ENCODE data around the gene ZNF583. TPM values are rescaled to one million over a fixed set of nuclear protein-coding genes. Genes with fewer than 3 reads are reported as not detected.
A peak's percentile ranks its signal among the peaks of the same experiment; 100 is the strongest.

ZNF583 gene
- total and polyA plus RNA-seq, 2 of the 8 experiments (the other 6 are each of a cell fraction or from before 2014, with no cell fraction given) = 0.48 to 2.8 TPM

DNA sequence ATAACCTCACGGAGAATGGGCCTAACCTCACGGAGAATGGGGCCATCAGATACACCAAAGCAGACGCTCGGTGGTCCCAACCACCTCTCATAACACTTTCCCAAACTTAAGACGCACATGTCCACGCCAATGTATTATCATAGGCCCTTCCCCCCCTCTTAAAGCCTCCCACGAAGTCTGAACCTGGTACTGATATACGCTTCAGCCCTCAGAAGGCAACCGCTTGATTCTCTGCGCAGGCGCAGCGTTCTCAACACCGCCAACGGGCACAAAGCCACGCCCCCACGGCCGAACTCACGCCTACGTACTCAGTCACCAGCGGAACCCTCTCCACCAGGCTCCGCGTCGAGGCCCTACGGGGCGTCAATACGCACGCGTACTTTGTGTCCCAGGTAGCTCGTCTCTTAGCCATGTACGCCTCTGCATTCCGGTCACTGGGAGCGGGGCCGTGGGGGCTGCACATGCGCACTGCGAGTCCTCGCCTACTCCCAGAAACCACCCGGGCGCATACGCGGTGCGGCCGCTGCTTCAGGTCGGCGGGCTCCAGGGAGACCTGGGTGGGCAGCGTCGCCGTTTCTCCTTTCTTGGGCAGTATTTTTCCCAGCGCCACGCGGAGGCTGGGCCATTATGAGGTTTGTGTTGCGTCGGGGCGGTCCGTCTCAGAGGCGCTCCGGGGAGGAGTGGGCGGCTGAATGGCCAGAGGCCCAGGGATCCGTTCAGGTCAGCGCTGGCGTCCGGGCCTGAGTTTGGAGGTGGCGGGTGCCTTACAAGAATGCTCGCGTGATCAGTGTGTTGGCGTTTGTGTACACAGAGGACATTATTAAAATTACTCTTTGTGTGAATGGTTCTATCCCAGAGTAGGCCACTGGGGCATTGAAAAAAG is 36.1 kb upstream of the ZNF583 start (continued):
- no peak for TF ChIP-seq CBX8 (IDR thresholded peaks at IDR 0.05; ENCODE audit: borderline replicate concordance, low read depth, low read length)
- TF ChIP-seq CTBP2 (IDR thresholded peaks at IDR 0.05; ENCODE audit: borderline replicate concordance, insufficient read depth, insufficient read length, low read length) = no peak
- TF ChIP-seq POLR2A (IDR thresholded peaks at IDR 0.05; ENCODE audit: control extremely low read depth in 1 of 2, low read depth in 2 of 2, low read length in 2 of 2) = peak; percentile 75 to 83
- TF ChIP-seq SP2 (IDR thresholded peaks at IDR 0.05; ENCODE audit: low read length) = no peak
- TF ChIP-seq USF2 (IDR thresholded peaks at IDR 0.05; ENCODE audit: low read length) = no peak
- no peak for TF ChIP-seq RNF2 (IDR thresholded peaks at IDR 0.05; ENCODE audit: borderline replicate concordance, low read depth, low read length, missing control alignments, poor library complexity, severe bottlenecking)
- TF ChIP-seq CHD2 (IDR thresholded peaks at IDR 0.05; ENCODE audit: low read length) = peak; percentile 3; the same call in 1 of the 2 replicates
- no peak for TF ChIP-seq EP300 (IDR thresholded peaks at IDR 0.05; ENCODE audit: borderline replicate concordance in 1 of 2, low read depth in 2 of 2, low read length in 2 of 2)
- TF ChIP-seq FOSL1 (IDR thresholded peaks at IDR 0.05; ENCODE audit: insufficient read depth, low read depth, low read length) = no peak
- peak; percentile 89 for TF ChIP-seq TAF7 (optimal IDR thresholded peaks at IDR 0.05; ENCODE audit: borderline replicate concordance, low read depth, low read length)
- 0 out of 2 replicates have a peak, but pooled peaks have one; percentile 17 for TF ChIP-seq GTF2F1 (IDR thresholded peaks at IDR 0.05; ENCODE audit: borderline replicate concordance, low read depth, low read length)
- no peak for TF ChIP-seq KDM5A (IDR thresholded peaks at IDR 0.05; ENCODE audit: low read length)
- peak; percentile 47; the same call in 1 of the 2 replicates for TF ChIP-seq TBP (IDR thresholded peaks at IDR 0.05; ENCODE audit: low read depth, low read length)
- TF ChIP-seq, protein P1, sequence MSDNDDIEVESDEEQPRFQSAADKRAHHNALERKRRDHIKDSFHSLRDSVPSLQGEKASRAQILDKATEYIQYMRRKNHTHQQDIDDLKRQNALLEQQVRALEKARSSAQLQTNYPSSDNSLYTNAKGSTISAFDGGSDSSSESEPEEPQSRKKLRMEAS (IDR thresholded peaks at IDR 0.05) = peak; percentile 89
- peak in 1 of 2 experiments; percentile 60; a peak in 2 of 4 replicates for TF ChIP-seq SIN3A (conservative IDR thresholded peaks at IDR 0.05 in 1 of 2, IDR thresholded peaks at IDR 0.05 in 1 of 2; ENCODE audit: low read depth in 1 of 2, low read length in 2 of 2)
- TF ChIP-seq TAF1 (IDR thresholded peaks at IDR 0.05; ENCODE audit: low read depth, low read length) = peak; percentile 90
- TF ChIP-seq JUND (IDR thresholded peaks at IDR 0.05; ENCODE audit: low read length) = no peak
- TF ChIP-seq HDAC2 (IDR thresholded peaks at IDR 0.05; ENCODE audit: borderline replicate concordance in 1 of 2, low read depth in 2 of 2, low read length in 2 of 2) = 0 out of 4 replicates have a peak, but pooled peaks of 1 of the 2 experiments have one; percentile 82
- TF ChIP-seq RFX5 (IDR thresholded peaks at IDR 0.05; ENCODE audit: borderline replicate concordance, low read depth, low read length) = no peak
- no peak for TF ChIP-seq KDM1A (IDR thresholded peaks at IDR 0.05; ENCODE audit: borderline replicate concordance, low read length)
- 0 out of 2 replicates have a peak, but pooled peaks have one; percentile 31 for TF ChIP-seq TCF12 (IDR thresholded peaks at IDR 0.05; ENCODE audit: low read depth, low read length)

Measured in H1 (cell line).